HTERT RPE-1 (cell line): Measurements from ENCODE around the gene EXOC4.
"Not testable (repeated sequence)": the region's sequence is repeated elsewhere in the genome, so short reads cannot be mapped to it uniquely, and the experiment has no call there.

ENCODE experiments used
- in situ Hi-C: fragments of 300-500 bp; cut with MboI; formaldehyde crosslinking; loops from 4 replicates; pipeline ENCODE4 v1.14.3; 2020; ENCODE audit warnings: low sequenced_read_pairs

EXOC4 gene

GRCh38 chr7:133957845-133958244, 705.0 kb downstream of the EXOC4 start:
- in situ Hi-C loops: no loop called here

- in situ Hi-C loops: no loop called here
Observed at GRCh38 chr7:133958822-133959221, 705.9 kb downstream of the EXOC4 start.

- in situ Hi-C loops: no loop called here
Observed at GRCh38 chr7:133959505-133959904, 706.6 kb downstream of the EXOC4 start.

- in situ Hi-C loops: no loop called here
Observed at GRCh38 chr7:133961724-133962123, 708.8 kb downstream of the EXOC4 start.

- in situ Hi-C loops: no loop called here
Observed at GRCh38 chr7:133962646-133963045, 709.8 kb downstream of the EXOC4 start.

- in situ Hi-C loops: no loop called here
Observed at GRCh38 chr7:133963629-133964028, 710.8 kb downstream of the EXOC4 start.

- in situ Hi-C loops: no loop called here
Observed at GRCh38 chr7:133971625-133972024, 718.7 kb downstream of the EXOC4 start.

- in situ Hi-C loops: no loop called here
Observed at GRCh38 chr7:133973710-133974109, 720.8 kb downstream of the EXOC4 start.

- in situ Hi-C loops: no loop called here
Observed at GRCh38 chr7:133975130-133975529, 722.3 kb downstream of the EXOC4 start.

GRCh38 chr7:133976140-133976539, 723.3 kb downstream of the EXOC4 start:
- in situ Hi-C loops: no loop called here

GRCh38 chr7:133977409-133978274, 724.8 kb downstream of the EXOC4 start:
- in situ Hi-C loops: no loop called here

GRCh38 chr7:133978502-133979295, 725.8 kb downstream of the EXOC4 start:
- in situ Hi-C loops: no loop called here

- in situ Hi-C loops: no loop called here
Observed at GRCh38 chr7:133980804-133981203, 727.9 kb downstream of the EXOC4 start.

- in situ Hi-C loops: no loop called here
Observed at GRCh38 chr7:133983685-133984419, 731.0 kb downstream of the EXOC4 start.

GRCh38 chr7:133985300-133985699, 732.4 kb downstream of the EXOC4 start:
- in situ Hi-C loops: no loop called here

- in situ Hi-C loops: no loop called here
Observed at GRCh38 chr7:133987582-133987981, 734.7 kb downstream of the EXOC4 start.

- in situ Hi-C loops: no loop called here
Observed at GRCh38 chr7:133993547-133993946, 740.7 kb downstream of the EXOC4 start.

GRCh38 chr7:133994100-133994499, 741.2 kb downstream of the EXOC4 start:
- in situ Hi-C loops: not testable (repeated sequence)

- in situ Hi-C loops: no loop called here
Observed at GRCh38 chr7:133997463-133997862, 744.6 kb downstream of the EXOC4 start.

- in situ Hi-C loops: no loop called here
Observed at GRCh38 chr7:133999178-133999577, 746.3 kb downstream of the EXOC4 start.

GRCh38 chr7:134004829-134005505, 752.1 kb downstream of the EXOC4 start:
- in situ Hi-C loops: no loop called here
